M059J (cell line): ENCODE data around the gene SLC35D3. TPM values are rescaled to one million over a fixed set of nuclear protein-coding genes. Genes with fewer than 3 reads are reported as not detected.
"Not testable (repeated sequence)": the region's sequence is repeated elsewhere in the genome, so short reads cannot be mapped to it uniquely, and the experiment has no call there.

ENCODE experiments used
- DNase-seq: peaks from one replicate; pipeline ENCODE4 v3.0.0-alpha.2; 2012; ENCODE audit warnings: low read depth
- total RNA-seq: library from RNA; depleted of rRNA; stranded (reverse); fragments of >200 nt; shearing (Covaris generic); gene quantifications from 2 replicates; pipeline ENCODE4 v1.2.3, GENCODE V29; 2014; rRNA removed

Gene SLC35D3, protein sequence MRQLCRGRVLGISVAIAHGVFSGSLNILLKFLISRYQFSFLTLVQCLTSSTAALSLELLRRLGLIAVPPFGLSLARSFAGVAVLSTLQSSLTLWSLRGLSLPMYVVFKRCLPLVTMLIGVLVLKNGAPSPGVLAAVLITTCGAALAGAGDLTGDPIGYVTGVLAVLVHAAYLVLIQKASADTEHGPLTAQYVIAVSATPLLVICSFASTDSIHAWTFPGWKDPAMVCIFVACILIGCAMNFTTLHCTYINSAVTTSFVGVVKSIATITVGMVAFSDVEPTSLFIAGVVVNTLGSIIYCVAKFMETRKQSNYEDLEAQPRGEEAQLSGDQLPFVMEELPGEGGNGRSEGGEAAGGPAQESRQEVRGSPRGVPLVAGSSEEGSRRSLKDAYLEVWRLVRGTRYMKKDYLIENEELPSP
- not detected in 2 replicates for total RNA-seq

DNA sequence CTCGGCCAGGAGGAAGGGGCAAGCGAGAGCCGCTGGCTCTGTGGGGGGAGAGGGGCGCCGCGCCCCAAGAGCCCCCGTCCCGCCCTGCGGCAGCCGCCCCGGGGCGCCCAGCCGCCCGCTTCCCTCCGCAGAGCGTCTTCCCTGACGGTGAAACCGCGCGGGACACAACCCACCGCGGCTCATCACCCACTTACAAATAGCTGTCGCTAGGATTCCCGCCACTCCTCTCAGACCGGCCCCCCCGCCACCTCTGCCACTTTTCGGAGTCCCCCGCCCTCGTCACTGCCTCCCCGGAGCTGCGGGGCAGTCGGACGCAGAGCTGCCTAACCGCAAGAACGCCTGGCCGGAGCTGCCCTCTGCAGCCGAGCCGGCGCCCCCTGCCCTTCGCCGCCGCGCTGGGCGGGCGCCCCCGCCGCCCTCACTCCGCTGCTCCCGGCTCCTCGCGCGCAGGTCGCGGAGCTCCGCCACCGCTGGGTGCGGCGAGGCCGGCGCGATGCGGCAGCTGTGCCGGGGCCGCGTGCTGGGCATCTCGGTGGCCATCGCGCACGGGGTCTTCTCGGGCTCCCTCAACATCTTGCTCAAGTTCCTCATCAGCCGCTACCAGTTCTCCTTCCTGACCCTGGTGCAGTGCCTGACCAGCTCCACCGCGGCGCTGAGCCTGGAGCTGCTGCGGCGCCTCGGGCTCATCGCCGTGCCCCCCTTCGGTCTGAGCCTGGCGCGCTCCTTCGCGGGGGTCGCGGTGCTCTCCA lies at the start of gene SLC35D3:
Gene SLC35D3, plus strand, starts transcription at position 366 of the 749 bp plus-strand sequence. Its CDS starts 128 bp downstream, at position 494.
- peak; percentile 15 for DNase-seq

DNA sequence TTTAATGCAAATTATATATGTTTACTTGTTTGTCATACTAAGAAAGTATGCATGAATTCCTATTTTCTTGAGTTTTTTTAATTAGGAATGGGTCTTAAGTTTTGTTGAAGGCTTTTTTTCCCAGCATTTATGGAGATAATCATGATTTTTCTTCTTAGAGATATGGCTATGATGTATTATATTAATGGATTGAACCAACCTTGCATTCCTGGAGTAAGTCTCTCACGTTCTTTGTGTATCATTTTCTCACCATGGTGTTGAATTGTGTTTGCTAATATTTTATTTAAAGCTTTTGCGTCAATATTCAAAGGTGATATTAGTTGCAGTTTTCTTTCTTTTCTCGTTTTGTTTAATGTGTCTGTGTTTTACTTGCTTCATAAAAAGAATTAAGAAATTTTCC lies 48.4 kb upstream of the SLC35D3 start:
- peak; percentile 22 for DNase-seq

DNA sequence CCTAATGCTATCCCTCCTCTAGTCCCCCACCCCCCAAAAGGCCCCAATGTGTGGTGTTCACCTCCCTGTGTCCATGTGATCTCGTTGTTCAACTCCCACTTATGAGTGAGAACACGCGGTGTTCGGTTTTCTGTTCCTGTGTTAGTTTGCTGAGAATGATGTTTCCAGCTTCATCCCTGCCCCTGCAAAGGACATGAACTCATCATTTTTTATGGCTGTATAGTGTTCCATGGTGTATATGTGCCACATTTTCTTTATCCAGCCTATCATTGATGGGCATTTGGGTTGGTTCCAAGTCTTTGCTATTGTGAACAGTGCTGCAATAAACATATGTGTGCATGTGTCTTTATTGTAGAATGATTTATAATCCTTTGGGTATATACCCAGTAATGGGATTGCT lies 45.6 kb upstream of the SLC35D3 start:
- DNase-seq, result not testable (repeated sequence)

DNA sequence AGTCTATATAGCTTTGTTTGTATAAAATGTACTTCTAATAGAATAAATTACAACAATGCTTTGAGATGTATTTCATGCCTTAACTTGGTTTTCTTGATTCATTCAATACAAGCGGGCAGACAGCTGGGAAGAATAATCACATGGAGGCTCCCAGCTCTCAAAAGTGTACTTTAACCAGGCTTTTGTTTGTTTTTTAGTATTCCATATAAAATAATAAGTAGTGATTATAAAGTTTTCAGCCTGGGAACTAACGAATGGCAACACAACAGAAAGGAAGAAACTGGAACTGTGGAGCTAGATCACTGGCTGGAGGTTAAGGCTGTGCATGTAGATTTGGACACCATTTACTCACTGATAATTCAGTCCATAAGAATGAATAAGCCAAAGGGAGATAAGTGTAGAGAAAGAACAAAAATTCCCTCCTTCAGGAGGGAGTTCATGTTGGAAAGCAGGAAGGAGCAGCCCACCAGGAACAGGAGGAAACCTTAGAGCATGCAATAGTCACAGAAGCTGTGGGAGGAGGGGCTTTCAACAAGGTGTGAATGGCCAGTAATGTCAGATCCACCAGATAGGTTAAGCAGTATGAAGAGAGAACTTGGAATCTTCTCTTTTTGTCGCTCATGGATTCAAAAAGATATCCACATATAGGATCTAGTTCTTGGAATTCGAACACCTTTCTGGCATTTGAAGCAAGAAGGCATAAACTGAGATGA lies 41.2 kb upstream of the SLC35D3 start:
- no peak for DNase-seq

DNA sequence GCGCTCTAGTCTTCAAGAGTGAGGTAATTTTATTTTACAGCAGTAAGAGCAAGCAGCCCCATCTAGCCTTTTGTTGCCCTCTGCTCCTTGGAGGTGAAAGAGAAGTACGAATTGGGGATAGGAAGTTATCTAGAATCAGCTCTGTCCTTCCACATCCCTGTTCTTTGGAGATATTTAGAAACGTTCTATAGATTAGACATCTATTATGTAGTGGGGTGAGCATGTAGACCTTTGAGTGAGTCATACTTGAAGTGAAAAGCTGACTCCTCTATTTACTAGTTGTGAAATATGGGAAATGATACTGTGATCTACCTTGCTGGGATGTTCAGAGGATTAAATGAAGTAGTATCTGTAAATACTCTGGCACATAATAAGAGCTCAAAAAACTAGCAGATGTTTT lies 36.0 kb upstream of the SLC35D3 start:
- DNase-seq, result peak; percentile 2

DNA sequence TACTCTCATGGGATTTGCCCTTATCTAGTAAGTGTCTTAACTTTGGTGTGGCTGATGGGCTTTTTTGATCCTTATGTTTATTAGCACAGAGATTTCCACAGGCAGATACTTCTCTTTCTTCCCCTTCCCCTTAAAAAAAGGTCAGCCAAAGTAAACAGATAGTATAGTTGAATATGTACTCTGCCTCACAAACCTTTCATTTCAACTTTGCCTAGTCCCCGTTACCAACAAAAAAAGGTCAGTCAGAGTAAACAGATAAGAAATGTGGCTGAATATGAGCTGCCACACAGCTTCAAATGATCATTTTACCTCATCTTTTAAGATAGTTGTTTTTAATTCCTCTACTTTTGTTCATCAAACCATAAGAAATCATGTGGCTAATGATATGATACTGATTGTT lies 34.1 kb upstream of the SLC35D3 start:
- DNase-seq, result no peak

DNA sequence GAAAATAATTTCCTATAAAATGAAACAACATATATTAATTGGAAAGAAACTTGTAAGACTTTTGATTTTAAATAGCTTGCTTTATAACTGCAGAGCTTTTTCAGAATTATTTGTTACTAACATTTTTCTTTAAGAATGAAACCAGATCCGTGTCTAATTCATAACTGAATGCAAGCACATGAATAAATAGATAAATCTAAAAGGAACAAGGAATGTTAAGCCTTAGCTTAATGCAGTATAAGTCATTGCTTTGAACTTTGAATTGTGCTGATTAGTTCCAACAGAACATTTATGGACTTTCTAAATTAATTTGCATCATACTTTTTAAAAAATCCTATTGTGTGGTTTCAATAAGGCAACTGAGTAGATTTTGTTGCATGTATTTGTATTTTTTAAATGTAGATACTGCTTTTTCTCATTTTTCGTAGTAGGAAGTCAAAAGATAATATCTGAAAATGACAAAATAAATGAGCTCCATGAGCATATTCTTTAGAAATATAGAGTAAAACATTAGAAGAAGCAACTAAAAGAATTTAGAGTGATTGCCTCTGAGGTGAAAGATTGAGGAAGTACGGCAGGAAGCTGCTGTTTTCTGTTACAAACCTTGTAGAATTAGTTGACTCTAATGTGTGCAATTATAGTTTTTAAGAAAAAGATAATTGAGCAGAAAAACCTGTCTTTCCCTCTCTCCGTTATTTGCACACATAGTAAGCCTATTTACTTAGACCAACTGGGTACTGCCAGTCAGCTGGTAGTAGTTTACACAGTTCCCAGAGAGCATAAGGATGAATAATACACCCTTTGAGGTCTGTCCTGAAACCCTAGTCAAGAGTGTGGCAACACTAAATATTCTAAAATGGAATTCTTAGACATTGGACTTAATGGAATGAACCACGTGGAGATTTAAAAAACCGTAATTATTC lies 32.6 kb upstream of the SLC35D3 start:
- DNase-seq, result no peak

DNA sequence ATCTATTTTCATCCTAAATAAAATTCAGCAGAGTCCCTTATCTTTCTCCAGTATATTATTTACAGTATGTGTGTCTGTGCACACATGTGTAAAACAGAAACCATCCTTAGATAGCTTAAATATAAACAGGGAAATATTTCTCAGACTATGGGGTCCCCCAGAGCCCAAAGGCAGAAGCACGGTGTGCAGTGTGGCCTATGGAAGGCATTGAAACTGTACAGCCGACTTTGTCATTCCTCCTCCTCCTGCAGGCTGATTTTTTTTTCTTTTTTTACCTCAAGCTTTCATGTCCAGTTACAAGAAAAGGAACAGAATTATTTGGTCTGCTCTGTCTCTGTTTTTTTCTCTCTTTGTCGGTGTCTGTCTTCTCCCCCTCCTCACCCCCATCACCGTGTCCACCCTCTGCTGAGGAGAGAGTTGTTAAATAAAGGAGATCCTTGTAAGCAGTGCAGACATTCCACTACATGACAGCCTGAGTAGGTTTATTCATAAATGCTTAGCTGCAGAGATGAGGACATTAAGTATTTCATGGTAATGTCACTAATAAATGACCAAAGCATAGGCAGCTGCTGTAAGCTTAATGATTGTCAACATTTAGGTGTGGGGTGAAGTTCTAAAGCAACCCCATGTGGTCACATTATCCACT lies 31.8 kb upstream of the SLC35D3 start:
- no peak for DNase-seq

DNA sequence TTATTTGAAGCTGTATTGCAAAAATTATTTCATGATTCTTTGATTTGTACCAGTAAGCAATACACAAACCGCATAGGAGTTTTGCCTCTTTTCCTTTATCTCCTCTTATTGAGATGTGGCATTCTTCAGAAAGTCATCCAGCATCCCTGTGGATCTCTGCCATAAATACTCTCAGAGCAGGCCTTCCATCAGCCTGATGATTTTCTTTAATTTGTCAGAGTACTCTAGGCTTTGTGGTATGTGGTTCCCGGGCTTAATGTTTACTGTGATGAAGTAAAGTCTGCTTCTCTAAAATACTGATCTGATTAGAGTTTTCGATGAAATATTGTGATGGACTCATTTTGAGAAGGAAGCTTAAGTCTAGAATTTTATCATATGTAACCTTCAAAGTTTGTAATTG lies 31.1 kb upstream of the SLC35D3 start:
- no peak for DNase-seq

DNA sequence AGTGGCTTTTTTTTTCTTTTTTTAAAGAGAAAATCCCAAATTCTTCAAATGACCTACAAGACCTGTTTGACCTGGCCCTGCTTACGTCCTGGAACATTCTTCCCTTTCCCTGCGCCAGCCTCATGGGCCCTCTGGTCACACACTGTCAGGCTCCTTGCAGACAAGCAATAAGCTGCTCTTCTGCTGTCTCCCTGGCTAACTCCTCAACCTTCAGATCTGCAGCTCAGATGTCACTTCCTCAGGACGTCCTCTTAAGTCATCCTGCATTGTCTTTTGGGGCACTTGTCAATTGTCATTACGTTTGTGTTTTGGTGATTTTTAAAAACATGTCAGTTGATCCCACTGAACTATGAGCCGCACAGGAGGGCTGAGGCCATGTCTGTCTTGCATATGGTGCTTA lies 28.9 kb upstream of the SLC35D3 start:
- no peak for DNase-seq

DNA sequence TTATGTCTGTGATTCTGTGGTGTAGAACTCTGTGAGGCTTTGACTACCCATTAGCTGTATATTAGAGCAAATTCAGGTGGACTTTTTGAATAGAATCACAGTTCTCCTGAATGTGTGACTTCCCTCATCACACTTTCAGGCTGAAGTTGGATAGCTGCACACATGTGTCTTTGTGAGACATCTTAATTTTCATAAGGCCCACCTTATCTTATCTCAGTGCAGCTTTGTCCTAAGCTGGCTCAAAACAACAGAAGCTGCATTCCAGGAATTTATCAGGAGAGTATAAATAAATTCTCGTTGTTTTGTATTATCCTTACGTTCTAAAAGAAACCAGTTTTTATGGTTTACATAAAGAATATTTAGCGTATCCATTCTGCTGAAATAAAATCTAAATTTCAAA lies 26.2 kb upstream of the SLC35D3 start:
- DNase-seq, result no peak

DNA sequence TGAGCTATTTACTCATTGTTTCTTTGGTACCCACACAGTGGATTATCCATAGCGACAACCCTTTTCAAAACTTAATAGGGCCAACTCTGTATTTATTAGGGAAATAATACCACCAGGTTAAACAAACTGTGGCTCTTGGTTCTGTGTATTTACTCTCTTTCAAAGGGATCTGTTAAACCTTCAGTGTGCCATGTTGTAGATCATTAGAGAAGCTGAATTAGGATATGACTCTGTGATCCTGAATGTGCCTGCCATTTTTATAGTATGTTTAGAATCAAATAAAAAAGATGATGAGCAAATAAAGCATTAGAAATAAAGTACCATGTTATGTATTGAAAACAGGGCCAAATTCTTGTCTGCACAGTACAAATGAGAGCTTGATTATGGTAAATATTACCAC lies 25.0 kb upstream of the SLC35D3 start:
- no peak for DNase-seq

DNA sequence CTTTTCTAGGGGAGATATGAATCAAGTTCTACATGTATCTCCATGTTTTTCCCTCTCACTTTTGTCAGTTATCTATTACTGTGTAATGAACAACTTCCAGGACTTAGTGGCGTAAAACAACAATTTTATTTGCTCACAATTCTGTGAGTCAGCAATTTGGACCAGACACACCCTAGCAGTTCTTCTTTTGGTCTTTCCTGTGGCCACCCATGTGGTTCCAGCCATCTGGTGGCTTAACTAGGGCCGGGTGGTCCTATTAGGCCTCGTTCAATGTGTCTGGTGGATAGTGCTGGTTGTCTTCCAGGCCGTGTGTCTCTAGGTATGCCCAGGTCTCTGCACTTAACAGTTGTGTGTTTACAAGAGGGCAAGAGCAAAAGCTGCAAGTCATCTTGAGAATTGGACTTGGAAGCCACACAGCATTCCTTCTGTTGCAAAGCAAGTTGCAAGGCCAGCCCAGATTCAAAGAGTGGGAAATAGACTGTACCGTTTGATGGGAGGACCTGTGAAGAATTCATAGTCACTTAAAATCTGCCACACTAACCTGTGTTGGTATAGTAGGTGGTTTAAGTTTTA lies 20.8 kb upstream of the SLC35D3 start:
- no peak for DNase-seq

DNA sequence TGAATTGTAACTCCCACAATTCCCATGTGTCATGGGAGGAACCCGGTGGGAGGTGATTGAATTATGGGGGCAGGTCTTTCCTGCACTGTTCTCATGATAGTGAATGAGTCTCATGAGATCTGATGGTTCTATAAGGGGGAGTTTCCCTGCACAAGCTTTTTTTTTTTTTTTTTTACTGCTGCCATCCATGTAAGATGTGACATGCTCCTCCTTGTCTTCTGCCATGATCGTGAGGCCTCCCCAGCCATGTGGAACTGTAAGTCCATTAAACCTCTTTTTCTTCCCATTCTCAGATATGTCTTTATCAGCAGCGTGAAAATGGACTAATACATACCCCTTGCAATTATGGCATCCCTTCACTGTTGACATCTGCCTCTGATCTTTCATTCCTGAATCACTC lies 17.6 kb upstream of the SLC35D3 start:
- not testable (repeated sequence) for DNase-seq

DNA sequence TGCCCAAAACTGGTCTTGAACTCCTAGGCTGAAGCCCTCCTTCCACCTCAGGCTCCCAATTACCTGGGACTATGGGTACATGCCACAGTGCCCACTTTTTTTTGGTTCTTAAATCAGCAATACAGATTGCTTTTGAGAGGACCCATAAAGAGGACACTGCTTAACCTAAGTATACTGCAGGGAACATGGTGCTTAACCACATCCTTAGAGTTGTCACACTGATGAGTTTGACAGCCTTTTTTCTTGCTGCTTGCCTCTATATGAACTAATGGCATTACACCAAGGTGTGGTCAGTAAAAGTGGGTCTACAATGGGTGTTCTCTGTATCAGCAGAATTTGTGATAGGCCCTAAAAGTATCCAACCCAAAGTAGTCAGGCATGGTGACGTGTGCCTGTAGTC lies 7.2 kb upstream of the SLC35D3 start:
- no peak for DNase-seq

DNA sequence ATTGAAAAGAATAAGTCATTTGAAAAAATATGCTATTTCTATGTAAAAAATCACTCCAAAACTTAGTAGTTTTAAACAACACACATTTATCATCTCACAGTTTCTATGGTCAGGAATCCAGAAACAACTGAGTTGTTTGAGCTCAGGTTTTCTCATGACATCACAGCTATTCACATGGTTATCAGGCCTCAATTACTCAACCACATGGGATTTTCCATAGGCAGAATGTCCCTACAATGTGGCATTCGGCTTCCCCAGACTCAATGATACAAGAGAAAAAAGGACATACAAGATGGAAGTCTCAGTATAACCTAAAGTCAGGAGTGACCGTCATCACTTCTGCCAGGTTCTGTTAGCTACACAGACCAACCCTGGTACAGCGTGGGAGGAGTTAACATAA lies 3.4 kb upstream of the SLC35D3 start:
- DNase-seq, result no peak

DNA sequence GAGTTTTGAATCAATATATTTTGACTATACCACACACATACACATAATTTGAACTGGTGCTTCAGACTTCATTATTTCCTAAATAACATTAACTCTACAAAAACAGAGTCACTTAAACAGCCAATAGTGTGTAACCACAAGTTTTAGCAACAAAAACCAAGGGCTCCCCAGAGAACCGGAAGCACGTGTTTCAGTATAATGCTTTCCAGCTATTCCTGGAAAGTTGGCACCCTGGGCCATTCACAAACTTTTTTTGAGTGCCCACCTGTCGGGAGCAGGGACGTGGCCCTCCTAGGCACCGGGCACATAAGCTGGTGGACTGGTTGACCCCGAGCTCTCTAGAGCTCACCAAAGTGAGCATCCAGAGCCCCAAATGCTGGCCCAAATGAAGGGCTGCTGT lies 1.9 kb upstream of the SLC35D3 start:
- no peak for DNase-seq

DNA sequence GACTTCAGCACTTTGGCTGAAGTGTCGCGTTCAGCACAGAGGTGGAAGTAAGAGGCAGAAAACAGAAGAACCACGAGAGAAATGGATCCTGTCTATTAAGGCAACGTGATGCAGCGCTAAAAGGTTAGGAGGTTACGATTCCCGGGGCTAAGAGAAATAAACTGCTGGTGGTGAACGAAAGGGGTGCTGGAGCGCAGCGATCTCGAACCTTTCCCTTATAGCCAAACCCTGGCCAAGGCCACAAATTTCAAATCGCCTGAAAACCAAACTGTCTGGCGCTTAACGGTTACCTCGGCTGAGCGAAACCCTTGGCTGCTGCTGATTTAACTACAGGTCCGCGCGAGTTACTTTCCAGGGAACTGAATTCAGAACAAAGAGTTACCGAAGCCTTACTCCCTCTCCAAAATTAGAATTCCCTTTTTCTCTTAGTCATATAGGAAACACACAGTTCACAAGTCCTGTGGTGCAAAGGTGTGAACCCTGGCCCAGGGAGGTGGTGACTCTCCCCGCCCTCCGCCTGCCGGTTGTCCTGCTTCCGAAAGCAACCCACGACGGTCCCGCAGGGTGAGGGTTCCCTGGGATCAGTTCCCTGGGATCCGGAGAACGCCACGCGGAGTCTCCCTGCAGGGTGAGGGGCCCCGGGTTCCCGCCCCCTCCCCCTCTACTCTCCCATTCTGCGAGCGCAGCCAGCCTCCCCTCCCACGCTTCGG lies 1.3 kb upstream of the SLC35D3 start:
- DNase-seq, result peak; percentile 20

DNA sequence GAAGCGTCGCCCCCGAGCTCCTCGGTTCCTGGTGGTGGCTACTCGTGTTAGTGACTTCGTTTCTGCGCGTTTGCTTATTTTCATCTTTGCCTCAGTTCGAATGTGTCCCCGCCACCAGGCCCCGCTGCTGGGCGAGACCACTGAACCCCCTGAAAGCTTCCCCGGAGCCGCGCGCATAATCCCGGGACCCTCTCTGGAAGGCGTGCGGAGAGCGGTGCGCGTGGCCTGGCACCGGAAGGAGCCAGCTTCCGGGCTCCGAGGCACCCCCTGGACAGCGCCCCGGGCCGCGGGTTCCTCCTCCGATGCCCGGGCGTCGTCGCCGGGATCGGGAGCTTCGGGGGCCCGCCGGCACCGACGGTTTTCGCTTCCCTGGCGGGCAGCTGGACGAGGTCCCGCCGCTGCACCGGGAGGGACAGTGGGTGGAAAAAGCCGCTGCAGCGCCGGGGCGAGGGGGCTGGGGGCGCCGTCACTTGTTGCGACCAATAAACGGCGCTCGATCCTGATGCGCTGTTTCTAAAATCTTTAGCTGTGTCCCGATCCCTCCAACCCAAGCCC lies 643 bp upstream of the SLC35D3 start:
- DNase-seq, result peak; percentile 28

DNA sequence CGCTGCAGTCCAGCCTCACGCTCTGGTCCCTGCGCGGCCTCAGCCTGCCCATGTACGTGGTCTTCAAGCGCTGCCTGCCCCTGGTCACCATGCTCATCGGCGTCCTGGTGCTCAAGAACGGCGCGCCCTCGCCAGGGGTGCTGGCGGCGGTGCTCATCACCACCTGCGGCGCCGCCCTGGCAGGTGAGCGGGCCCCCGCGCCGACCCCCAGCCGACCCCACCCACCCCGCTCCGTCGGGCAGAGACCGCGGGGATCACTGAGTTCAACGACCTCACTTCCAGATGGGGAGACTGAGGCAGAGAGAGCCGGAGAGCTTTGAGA lies 545 bp downstream of the SLC35D3 start:
- DNase-seq, result no peak
